AG04450 (cell line): Measurements from ENCODE around the gene SIPA1L3. TPM values are rescaled to one million over a fixed set of nuclear protein-coding genes. Genes with fewer than 3 reads are reported as not detected.
"Not testable (repeated sequence)": the region's sequence is repeated elsewhere in the genome, so short reads cannot be mapped to it uniquely, and the experiment has no call there.

Source experiments
- CTCF ChIA-PET: fragments of 300-600, 350-600 bp; formaldehyde crosslinking; extraction: SDS; loops from one replicate; lab custom pipeline; 2022; ENCODE audit warnings: antibody characterized with exemption, inconsistent platforms; lab: Charles Lee
- POLR2A ChIA-PET: fragments of 350-600 bp; formaldehyde crosslinking; extraction: SDS; loops from one replicate; lab custom pipeline; 2021; ENCODE audit warnings: antibody characterized with exemption, inconsistent platforms; lab: Yijun Ruan, JAX
- DNase-seq: peaks from one replicate; pipeline ENCODE4 v3.0.0-alpha.2; 2011; ENCODE audit warnings: low read depth, low spot score
- H3K27ac ChIP-seq: one replicate; pipeline ENCODE4 v1.5.1; 2012; ENCODE audit warnings: low read depth, low read length, control low read depth
- H3K27me3 ChIP-seq: one replicate; pipeline ENCODE4 v1.6.0; 2012; ENCODE audit warnings: low read length; ENCODE audit not compliant: control insufficient read depth, insufficient read depth
- H3K4me3 ChIP-seq: 2 replicates; pipeline ENCODE4 v1.5.1; 2011; ENCODE audit warnings: mild to moderate bottlenecking, low read depth, low read length, control low read depth
- H3K9me3 ChIP-seq: 2 replicates; pipeline ENCODE4 v1.5.1; 2012; ENCODE audit warnings: low read length; ENCODE audit not compliant: control insufficient read depth, insufficient read depth
- polyA minus RNA-seq: library from RNA; depleted of rRNA, polyadenylated mRNA; stranded (reverse); fragments of >200 nt; gene quantifications from 2 replicates; pipeline ENCODE4 v1.2.3, GENCODE V29; 2011; rRNA and poly(A)+ RNA removed
- polyA plus RNA-seq: library from polyadenylated mRNA; depleted of rRNA; stranded (reverse); fragments of >200 nt; gene quantifications from 2 replicates; pipeline ENCODE4 v1.2.3, GENCODE V29; 2011; rRNA removed
- TF ChIP-seq, protein P1 (sequence below): IDR thresholded peaks from 2 replicates; pipeline ENCODE4 v1.5.1; 2011; ENCODE audit warnings: low read depth, low read length, control low read depth, inconsistent platforms

SIPA1L3 gene, protein sequence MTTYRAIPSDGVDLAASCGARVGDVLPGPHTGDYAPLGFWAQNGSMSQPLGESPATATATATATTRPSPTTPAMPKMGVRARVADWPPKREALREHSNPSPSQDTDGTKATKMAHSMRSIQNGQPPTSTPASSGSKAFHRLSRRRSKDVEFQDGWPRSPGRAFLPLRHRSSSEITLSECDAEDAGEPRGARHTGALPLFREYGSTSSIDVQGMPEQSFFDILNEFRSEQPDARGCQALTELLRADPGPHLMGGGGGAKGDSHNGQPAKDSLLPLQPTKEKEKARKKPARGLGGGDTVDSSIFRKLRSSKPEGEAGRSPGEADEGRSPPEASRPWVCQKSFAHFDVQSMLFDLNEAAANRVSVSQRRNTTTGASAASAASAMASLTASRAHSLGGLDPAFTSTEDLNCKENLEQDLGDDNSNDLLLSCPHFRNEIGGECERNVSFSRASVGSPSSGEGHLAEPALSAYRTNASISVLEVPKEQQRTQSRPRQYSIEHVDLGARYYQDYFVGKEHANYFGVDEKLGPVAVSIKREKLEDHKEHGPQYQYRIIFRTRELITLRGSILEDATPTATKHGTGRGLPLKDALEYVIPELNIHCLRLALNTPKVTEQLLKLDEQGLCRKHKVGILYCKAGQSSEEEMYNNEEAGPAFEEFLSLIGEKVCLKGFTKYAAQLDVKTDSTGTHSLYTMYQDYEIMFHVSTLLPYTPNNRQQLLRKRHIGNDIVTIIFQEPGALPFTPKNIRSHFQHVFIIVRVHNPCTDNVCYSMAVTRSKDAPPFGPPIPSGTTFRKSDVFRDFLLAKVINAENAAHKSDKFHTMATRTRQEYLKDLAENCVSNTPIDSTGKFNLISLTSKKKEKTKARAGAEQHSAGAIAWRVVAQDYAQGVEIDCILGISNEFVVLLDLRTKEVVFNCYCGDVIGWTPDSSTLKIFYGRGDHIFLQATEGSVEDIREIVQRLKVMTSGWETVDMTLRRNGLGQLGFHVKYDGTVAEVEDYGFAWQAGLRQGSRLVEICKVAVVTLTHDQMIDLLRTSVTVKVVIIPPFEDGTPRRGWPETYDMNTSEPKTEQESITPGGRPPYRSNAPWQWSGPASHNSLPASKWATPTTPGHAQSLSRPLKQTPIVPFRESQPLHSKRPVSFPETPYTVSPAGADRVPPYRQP (N-terminal part only)
- polyA plus RNA-seq (4.9 and 9.4 TPM in 2 replicates), polyA minus RNA-seq (24.9 and 34.6 TPM in 2 replicates)

GRCh38 chr19:37906869-37907734 is at the start of gene SIPA1L3:
Gene SIPA1L3, plus strand, starts transcription at chr19:37907208. Its CDS starts 174,358 bp downstream, at chr19:38081566.
- H3K27me3 ChIP-seq, result no peaks in the 10 kb centered on the region
- POLR2A ChIA-PET, result interaction anchor here (0.5 to 2.1 kb wide), 7 partner anchors 25 to 173 kb away, joined by 3 to 20 read pairs (median 4); no protein-coding TSS in a partner anchor
- no peaks in the 10 kb centered on the region; the same call in 1 of the 2 replicates for H3K9me3 ChIP-seq
- H3K4me3 ChIP-seq, result peak within 1 kb of the TSS; percentile 96
- CTCF ChIA-PET, result interaction anchor here (1.0 to 1.7 kb wide), 5 partner anchors 137 to 337 kb away, joined by 3 to 7 read pairs (median 4); no protein-coding TSS in a partner anchor
- peak; percentile 86 for DNase-seq
- H3K27ac ChIP-seq, result peak within 1 kb of the TSS; percentile 65
- TF ChIP-seq, protein P1, sequence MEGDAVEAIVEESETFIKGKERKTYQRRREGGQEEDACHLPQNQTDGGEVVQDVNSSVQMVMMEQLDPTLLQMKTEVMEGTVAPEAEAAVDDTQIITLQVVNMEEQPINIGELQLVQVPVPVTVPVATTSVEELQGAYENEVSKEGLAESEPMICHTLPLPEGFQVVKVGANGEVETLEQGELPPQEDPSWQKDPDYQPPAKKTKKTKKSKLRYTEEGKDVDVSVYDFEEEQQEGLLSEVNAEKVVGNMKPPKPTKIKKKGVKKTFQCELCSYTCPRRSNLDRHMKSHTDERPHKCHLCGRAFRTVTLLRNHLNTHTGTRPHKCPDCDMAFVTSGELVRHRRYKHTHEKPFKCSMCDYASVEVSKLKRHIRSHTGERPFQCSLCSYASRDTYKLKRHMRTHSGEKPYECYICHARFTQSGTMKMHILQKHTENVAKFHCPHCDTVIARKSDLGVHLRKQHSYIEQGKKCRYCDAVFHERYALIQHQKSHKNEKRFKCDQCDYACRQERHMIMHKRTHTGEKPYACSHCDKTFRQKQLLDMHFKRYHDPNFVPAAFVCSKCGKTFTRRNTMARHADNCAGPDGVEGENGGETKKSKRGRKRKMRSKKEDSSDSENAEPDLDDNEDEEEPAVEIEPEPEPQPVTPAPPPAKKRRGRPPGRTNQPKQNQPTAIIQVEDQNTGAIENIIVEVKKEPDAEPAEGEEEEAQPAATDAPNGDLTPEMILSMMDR, result no peak; the same call in 1 of the 2 replicates

DNA sequence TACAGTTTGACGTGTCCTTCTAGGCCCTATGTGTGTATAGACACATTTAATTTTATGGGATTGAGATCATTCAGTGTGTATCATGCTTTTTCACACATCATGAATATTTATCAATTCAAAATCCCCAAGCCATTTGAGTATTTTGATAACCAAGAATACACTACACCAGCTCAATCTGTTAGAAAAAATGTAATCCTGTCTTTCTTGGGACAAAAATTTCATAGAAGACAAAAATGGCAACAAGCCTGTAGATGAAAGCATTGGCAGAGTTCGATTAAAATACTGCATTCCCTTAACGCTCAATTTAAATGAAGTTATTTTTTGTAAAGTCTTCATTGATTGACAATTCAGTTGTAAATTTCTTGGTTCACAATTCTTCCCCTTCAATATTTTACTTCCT is 42.5 kb upstream of the SIPA1L3 start:
- POLR2A ChIA-PET, result no interaction called here
- Histone ChIP-seq H3K27me3 (no peaks in the 10 kb centered on the region), H3K9me3 (peaks cover 9% of the 10 kb centered on the region), H3K4me3 (no peak overlapping the region), H3K27ac (no peak overlapping the region)
- DNase-seq, result no peak
- CTCF ChIA-PET, result no interaction called here
- TF ChIP-seq, protein P1, result no peak

- peaks cover 12% of the 10 kb centered on the region for H3K9me3 ChIP-seq
- POLR2A ChIA-PET, CTCF ChIA-PET, H3K27me3 ChIP-seq, DNase-seq, H3K27ac ChIP-seq, H3K4me3 ChIP-seq: not testable (repeated sequence)
These were observed 41.1 kb upstream of the SIPA1L3 start for GRCh38 chr19:37865930-37866329.

GRCh38 chr19:37867831-37868230 is 39.2 kb upstream of the SIPA1L3 start:
- POLR2A ChIA-PET, result no interaction called here
- peak; percentile 53 for DNase-seq
- Histone ChIP-seq H3K27me3 (no peaks in the 10 kb centered on the region), H3K27ac (no peak overlapping the region), H3K9me3 (peaks cover 8% of the 10 kb centered on the region; the same call in 1 of the 2 replicates), H3K4me3 (no peak overlapping the region)
- CTCF ChIA-PET, result no interaction called here
- TF ChIP-seq, protein P1, result no peak
